Upper lobe of right lung (tissue), 1 donor: Measurements from ENCODE around the gene WDR62. TPM values are rescaled to one million over a fixed set of nuclear protein-coding genes. Genes with fewer than 3 reads are reported as not detected.

Source experiments
- ATAC-seq: fragments of 200-7000 bp; cut with Tn5 transposase; one replicate; pipeline ENCODE4 v1.9.1; 2020; ENCODE audit warnings: mild to moderate bottlenecking, moderate library complexity
- DNase-seq: peaks from one replicate; pipeline ENCODE4 v3.0.0-alpha.2; 2020
- H3K27ac ChIP-seq: fragments of 200-600 bp; one replicate; pipeline ENCODE4 v1.8.0; 2022
- H3K27me3 ChIP-seq: fragments of 200-600 bp; one replicate; pipeline ENCODE4 v1.8.0; 2022; ENCODE audit warnings: mild to moderate bottlenecking
- H3K36me3 ChIP-seq: fragments of 200-600 bp; one replicate; pipeline ENCODE4 v1.8.0; 2022
- H3K4me1 ChIP-seq: fragments of 200-600 bp; one replicate; pipeline ENCODE4 v1.8.0; 2022
- H3K4me3 ChIP-seq: fragments of 200-600 bp; one replicate; pipeline ENCODE4 v1.8.0; 2022; ENCODE audit warnings: mild to moderate bottlenecking
- H3K9me3 ChIP-seq: fragments of 200-600 bp; one replicate; pipeline ENCODE4 v1.8.0; 2022
- intact Hi-C: fragments of 100-400 bp; cut with DNase I; formaldehyde crosslinking; loops from one replicate; pipeline ENCODE4 v1.11.0; 2022
- total RNA-seq: library from RNA; stranded (reverse); fragmentation: NEBNext Ultra II Directional; extraction: Animal tissue kit (Norgen Biotek cat#: 25700); gene quantifications from one replicate; pipeline ENCODE4 v1.2.1, GENCODE V29; 2021
- TF ChIP-seq, protein P1 (sequence below): fragments of 200-600 bp; IDR thresholded peaks from one replicate; pipeline ENCODE4 v1.8.0; 2022; ENCODE audit warnings: antibody characterized with exemption
- donor health status: DM: no; HTN: yes; CAD: no; lungs with severe emphysema.

The WDR62 gene
- total RNA-seq, 1 donor from 2014 or later: 0.93 TPM

DNA sequence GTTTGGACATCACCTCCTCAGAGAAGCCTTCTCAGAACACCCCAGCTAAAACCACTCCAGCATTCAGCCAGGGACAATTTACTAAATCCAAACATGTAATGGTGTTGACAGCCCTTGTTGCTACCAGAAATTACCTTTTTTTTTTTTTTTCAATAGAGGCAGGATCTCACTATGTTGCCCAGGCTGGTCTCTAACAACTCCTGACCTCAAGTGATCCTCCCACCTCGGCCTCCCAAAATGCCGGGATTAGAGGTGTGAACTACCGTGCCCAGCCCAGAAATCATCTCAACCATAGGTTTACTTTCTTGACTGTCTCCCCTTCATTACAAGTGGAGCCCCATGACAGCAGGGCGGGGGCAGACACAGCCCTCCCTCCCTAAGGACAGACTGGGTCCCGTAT, 31.3 kb upstream of the WDR62 start:
- TF ChIP-seq, protein P1, sequence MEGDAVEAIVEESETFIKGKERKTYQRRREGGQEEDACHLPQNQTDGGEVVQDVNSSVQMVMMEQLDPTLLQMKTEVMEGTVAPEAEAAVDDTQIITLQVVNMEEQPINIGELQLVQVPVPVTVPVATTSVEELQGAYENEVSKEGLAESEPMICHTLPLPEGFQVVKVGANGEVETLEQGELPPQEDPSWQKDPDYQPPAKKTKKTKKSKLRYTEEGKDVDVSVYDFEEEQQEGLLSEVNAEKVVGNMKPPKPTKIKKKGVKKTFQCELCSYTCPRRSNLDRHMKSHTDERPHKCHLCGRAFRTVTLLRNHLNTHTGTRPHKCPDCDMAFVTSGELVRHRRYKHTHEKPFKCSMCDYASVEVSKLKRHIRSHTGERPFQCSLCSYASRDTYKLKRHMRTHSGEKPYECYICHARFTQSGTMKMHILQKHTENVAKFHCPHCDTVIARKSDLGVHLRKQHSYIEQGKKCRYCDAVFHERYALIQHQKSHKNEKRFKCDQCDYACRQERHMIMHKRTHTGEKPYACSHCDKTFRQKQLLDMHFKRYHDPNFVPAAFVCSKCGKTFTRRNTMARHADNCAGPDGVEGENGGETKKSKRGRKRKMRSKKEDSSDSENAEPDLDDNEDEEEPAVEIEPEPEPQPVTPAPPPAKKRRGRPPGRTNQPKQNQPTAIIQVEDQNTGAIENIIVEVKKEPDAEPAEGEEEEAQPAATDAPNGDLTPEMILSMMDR: no peak
- Histone ChIP-seq H3K27me3 (no peaks in the 10 kb centered on the region), H3K36me3 (peaks cover 5% of the 10 kb centered on the region), H3K4me3 (no peak overlapping the region), H3K4me1 (no peaks in the 10 kb centered on the region), H3K27ac (no peak overlapping the region), H3K9me3 (no peaks in the 10 kb centered on the region)
- intact Hi-C loops: no loop called here
- DNase-seq: no peak
- ATAC-seq: no peak

DNA sequence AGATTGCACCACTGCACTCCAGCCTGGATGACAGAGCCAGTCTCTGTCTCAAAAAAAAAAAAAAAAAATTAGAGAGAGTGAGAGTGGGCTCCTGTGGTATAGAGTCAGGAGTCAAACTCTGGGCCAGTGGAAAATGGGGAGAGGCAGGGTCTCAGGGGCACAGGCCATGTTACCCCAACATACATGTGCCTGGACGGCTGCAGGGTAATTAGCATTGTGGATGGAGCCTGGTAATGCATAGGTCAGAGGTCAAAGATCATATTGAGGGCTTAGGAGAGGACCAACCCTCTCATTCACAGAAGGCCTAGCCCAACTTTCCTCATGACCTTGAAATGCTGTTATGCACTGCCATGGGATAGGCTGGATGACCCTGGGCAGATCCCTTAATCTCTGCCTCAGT, 29.2 kb upstream of the WDR62 start:
- TF ChIP-seq, protein P1: no peak
- Histone ChIP-seq H3K36me3 (peaks cover 5% of the 10 kb centered on the region), H3K27ac (no peak overlapping the region), H3K4me1 (no peaks in the 10 kb centered on the region), H3K4me3 (no peak overlapping the region), H3K27me3 (no peaks in the 10 kb centered on the region), H3K9me3 (no peaks in the 10 kb centered on the region)
- ATAC-seq: no peak
- intact Hi-C loops: no loop called here
- DNase-seq: no peak

DNA sequence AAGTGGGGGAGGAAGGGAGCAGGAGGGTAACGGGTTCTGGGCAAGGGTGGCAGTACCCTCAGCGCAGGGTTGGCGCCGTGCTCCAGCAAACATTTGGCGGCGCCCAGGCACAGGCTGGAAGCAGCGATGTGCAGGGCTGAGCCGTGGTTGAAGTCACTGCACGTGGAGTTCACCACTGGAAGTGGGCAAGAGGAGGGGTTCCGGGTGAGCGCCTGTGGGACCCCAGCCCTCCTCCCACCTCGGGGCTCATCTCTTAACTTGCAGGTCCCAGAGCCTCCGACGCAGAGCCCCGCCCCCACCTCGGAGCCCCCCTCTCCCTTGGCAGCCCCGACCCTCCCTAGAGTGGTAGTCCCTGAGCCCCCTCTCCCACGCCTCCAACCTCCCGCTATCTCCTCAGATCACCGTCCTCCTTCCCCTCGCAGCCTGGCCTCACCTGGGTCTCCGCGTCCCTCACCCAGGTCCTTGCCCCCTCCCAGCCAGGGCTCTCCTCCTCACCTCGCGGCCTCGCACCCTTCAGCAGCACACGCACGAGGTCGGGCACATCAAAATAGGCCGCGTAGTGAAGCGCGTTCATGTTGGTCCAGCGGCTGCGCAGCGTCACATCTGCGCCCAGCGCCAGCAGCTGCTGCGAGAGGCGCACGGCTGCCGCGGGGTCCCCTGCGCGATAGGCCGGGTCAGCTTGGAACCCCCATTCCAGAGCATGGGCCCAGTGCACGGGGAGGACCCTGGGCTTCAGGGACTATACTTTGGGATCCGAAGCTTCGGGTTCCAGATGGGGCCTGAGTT, 28.4 kb upstream of the WDR62 start:
- Histone ChIP-seq H3K36me3 (peaks cover 5% of the 10 kb centered on the region), H3K9me3 (no peaks in the 10 kb centered on the region), H3K4me1 (no peaks in the 10 kb centered on the region), H3K27ac (no peak overlapping the region), H3K4me3 (no peak overlapping the region), H3K27me3 (no peaks in the 10 kb centered on the region)
- TF ChIP-seq, protein P1: no peak
- intact Hi-C loops: no loop called here
- no peak for ATAC-seq
- DNase-seq: no peak

DNA sequence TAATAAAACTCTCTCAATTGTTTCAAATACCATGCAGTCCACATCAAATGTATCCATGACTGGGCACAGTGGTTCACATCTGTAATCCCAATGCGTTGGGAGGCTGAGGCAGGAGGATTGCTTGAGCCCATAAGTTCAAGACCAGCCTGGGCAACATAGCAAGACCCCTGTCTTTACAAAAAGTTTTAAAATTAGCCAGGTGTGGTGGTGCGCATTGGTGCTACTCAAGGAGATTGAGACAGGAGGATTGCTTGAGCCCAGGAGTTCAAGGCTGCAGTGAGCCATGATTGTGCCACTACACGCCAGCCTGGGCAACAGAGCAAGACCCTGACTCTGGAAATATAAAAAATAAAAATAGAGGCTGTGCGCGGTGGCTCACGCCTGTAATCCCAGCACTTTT, 27.0 kb upstream of the WDR62 start:
- H3K4me1 ChIP-seq: no peaks in the 10 kb centered on the region
- no peaks in the 10 kb centered on the region for H3K36me3 ChIP-seq
- no peak overlapping the region for H3K27ac ChIP-seq
- DNase-seq: no peak
- no peaks in the 10 kb centered on the region for H3K9me3 ChIP-seq
- H3K4me3 ChIP-seq: no peak overlapping the region
- intact Hi-C loops: no loop called here
- H3K27me3 ChIP-seq: no peaks in the 10 kb centered on the region
- no peak for ATAC-seq
- TF ChIP-seq, protein P1: no peak

DNA sequence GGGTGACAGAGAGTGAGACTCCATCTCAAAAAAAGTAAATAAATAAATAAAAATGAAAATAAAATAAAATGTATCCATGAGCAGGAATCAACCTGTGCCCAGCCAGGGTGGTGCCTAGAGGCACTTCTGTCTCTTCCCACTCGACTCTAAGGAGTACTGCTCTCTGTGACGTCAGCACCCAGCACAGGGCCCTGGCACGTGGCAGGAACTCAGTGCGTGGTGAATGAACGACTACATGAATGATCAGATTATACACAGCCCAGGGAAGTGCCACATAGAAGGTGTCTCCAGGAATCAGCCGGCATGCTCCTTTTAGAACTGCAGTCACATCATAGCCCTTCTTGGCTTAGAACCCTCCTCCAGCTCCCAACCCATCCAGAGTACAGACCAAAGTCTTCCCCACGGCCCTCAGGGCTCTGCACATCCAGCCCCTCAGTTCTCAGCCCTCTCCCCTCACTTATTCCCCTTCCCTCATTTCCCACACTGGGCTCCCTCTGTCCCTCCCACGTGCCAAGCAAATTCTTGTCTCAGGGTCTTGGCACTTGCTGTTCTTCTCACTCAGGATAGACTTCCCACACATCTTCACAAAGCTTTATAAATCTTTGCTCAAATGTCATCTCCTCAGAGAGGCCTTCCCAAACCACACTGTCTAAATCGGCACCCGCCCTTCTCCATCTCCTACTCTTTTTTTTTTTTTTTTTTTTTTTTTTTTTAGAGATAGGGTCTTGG, 26.2 kb upstream of the WDR62 start:
- Histone ChIP-seq H3K4me1 (no peaks in the 10 kb centered on the region), H3K36me3 (no peaks in the 10 kb centered on the region), H3K27me3 (no peaks in the 10 kb centered on the region), H3K27ac (no peak overlapping the region), H3K9me3 (no peaks in the 10 kb centered on the region), H3K4me3 (no peak overlapping the region)
- intact Hi-C loops: no loop called here
- TF ChIP-seq, protein P1: no peak
- ATAC-seq (no peak), DNase-seq (no peak)
